Body of pancreas (tissue), 4 donors: ENCODE results near the gene NUDT22. TPM values are rescaled to one million over a fixed set of nuclear protein-coding genes. Genes with fewer than 3 reads are reported as not detected.

ENCODE experiments used
- ATAC-seq: fragments of 150-250 bp; one replicate; pipeline ENCODE4 v1.9.1; 2016
- DNase-seq, 4 donors: peaks; one replicate each; pipeline ENCODE4 v3.0.0-alpha.2; 2019
- H3K27ac ChIP-seq, 4 donors: fragments of 200-600 bp; sonication (generic); 1 replicate in 3 of 4; 2 replicates in 1 of 4; pipeline versions ENCODE4 v1.5.1 to v1.6.1; 2016 to 2019; ENCODE audit warnings: mild to moderate bottlenecking in 1 of 4, mixed read lengths in 1 of 4, moderate library complexity in 1 of 4
- H3K27me3 ChIP-seq, 2 donors: fragments of 200-600 bp; sonication (generic); one replicate each; pipeline ENCODE4 v1.6.0; 2016; ENCODE audit warnings: mild to moderate bottlenecking in 1 of 2
- H3K36me3 ChIP-seq, 2 donors: fragments of 200-600 bp; sonication (generic); replicated peaks in 1 of 2; 2 replicates each; pipeline ENCODE4 v1.5.1; 2016; ENCODE audit warnings: low read depth in 2 of 2; ENCODE audit not compliant: insufficient read depth in 1 of 2
- H3K4me1 ChIP-seq: fragments of 200-600 bp; sonication (generic); one replicate; pipeline ENCODE4 v1.6.0; 2016
- H3K4me3 ChIP-seq, 2 donors: fragments of 200-600 bp; sonication (generic); 1 replicate in 1 of 2; 2 replicates in 1 of 2; pipeline ENCODE4 v1.5.1; 2016 to 2019
- H3K9me3 ChIP-seq, 3 donors: fragments of 200-600 bp; sonication (generic); 1 replicate in 2 of 3; 2 replicates in 1 of 3; pipeline ENCODE4 v1.5.1; 2016
- POLR2A ChIP-seq, 3 donors: fragments of 450-650 bp; IDR thresholded peaks; one replicate each; pipeline ENCODE4 v1.6.1; 2016; ENCODE audit warnings: antibody characterized with exemption in 3 of 3, mild to moderate bottlenecking in 2 of 3
- WGBS, 2 donors: methylation state at CpG; one replicate each; pipeline ENCODE4 v1.1.5; 2017; 5-methylcytosine and 5-hydroxymethylcytosine counted together
- intact Hi-C: fragments of 100-400 bp; cut with DNase I; formaldehyde crosslinking; loops from one replicate; pipeline ENCODE4 v1.15.1; 2023
- total RNA-seq, 2 donors: library from RNA; depleted of rRNA; stranded (reverse); fragments of >200 nt; gene quantifications; one replicate each; pipeline ENCODE4 v1.1.0, GENCODE V29; 2016
- TF ChIP-seq, protein P1 (sequence below), 7 experiments: fragments of 450-650 bp in 4 of 7; fragments of 200-600 bp in 3 of 7; sonication (generic) in 3 of 7; IDR thresholded peaks; one replicate each; pipeline ENCODE4 v1.5.1; 2016 to 2019; ENCODE audit warnings: antibody characterized with exemption in 7 of 7

NUDT22 gene
- total RNA-seq, 2 donors from 2014 or later, result 45.9 to 73.5 TPM

DNA sequence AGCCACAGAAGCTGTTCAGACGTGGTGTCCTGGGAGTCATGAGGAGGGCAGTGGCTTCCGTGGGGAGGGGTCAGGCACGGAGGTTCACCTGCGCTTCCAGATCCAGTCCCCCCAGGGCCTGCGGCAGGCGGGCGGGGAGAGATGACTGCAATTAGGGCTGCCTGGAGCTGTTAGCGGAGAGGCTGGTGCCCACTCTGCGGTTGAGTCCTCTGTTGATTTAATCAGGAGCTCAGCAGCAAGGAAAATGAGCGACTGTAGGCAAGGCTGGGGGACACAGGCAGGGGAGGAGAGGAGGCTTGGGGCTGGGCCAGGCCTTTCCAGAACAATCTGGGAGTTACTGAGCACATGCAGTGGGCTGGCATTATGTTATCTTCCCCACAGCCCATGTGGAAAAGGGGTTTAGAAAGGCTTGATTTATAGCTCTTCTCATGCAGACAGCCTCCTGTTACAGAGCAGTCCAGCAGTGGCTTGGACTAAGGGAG is 38.3 kb downstream of the NUDT22 start:
- H3K36me3 ChIP-seq, result no peaks in the 10 kb centered on the region
- 93 to 94% methylated on average over 3 to 10 of the region's 10 CpGs for WGBS, 2 donors
- intact Hi-C loops, result no loop called here

DNA sequence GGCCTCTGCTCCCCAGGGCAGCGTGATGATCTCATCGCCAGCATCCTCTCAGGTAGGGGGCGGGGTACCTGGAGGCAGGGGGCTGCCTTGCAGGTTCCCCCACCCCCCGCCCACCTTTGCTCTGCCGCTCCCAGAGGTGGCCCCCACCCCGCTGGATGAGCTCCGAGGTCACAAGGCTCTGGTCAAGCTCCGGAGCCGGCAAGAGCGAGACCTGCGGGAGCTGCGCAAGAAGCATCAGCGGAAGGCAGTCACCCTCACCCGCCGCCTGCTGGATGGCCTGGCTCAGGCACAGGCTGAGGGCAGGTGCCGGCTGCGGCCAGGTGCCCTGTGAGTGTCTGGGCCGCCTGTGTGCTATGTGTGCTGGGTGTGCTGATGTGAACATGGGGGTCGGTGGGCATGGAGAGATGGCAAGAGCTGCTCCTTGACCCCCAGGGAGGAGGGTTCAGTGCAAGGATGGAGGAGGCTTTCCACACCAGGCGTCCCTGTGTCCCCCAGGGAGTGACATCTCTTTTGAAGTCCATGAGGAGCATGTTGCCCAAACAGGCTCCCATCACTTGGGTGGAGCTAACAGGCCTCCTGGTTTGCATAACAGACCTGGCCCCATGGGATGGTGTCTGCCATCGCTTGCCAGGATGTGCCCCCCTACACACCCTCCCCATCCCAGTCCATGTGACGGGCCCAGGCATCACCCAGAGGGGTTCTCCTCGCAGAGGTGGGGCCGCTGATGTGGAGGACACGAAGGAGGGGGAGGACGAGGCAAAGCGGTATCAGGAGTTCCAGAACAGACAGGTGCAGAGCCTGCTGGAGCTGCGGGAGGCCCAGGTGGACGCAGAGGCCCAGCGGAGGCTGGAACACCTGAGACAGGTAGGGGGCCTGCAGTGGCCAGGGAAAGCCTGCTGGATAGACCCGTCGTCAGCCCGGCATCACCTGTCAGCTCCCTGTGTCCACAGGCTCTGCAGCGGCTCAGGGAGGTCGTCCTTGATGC is 39.4 kb downstream of the NUDT22 start:
- no peaks in the 10 kb centered on the region for H3K27me3 ChIP-seq
- ATAC-seq (no peak), DNase-seq (no peak)
- intact Hi-C loops, result no loop called here
- WGBS, 2 donors, result 87 to 93% methylated on average over 18 to 29 of the region's 35 CpGs
- H3K36me3 ChIP-seq, result no peaks in the 10 kb centered on the region
- peaks cover 18% of the 10 kb centered on the region for H3K4me1 ChIP-seq
- no peaks in the 10 kb centered on the region for H3K9me3 ChIP-seq
- TF ChIP-seq, protein P1, sequence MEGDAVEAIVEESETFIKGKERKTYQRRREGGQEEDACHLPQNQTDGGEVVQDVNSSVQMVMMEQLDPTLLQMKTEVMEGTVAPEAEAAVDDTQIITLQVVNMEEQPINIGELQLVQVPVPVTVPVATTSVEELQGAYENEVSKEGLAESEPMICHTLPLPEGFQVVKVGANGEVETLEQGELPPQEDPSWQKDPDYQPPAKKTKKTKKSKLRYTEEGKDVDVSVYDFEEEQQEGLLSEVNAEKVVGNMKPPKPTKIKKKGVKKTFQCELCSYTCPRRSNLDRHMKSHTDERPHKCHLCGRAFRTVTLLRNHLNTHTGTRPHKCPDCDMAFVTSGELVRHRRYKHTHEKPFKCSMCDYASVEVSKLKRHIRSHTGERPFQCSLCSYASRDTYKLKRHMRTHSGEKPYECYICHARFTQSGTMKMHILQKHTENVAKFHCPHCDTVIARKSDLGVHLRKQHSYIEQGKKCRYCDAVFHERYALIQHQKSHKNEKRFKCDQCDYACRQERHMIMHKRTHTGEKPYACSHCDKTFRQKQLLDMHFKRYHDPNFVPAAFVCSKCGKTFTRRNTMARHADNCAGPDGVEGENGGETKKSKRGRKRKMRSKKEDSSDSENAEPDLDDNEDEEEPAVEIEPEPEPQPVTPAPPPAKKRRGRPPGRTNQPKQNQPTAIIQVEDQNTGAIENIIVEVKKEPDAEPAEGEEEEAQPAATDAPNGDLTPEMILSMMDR (IDR thresholded peaks at IDR 0.05), result no peak
- TF ChIP-seq POLR2A (IDR thresholded peaks at IDR 0.05), result no peak
- no peak overlapping the region for H3K27ac ChIP-seq
- no peak overlapping the region for H3K4me3 ChIP-seq

More for the DNA sequence above, 38.3 kb downstream of the NUDT22 start:
- ATAC-seq (no peak), DNase-seq (no peak)
- Histone ChIP-seq H3K27me3 (no peaks in the 10 kb centered on the region), H3K4me3 (no peak overlapping the region), H3K27ac (no peak overlapping the region), H3K4me1 (peaks cover 18% of the 10 kb centered on the region), H3K9me3 (no peaks in the 10 kb centered on the region)
- TF ChIP-seq, protein P1 (IDR thresholded peaks at IDR 0.05), result no peak
- TF ChIP-seq POLR2A (IDR thresholded peaks at IDR 0.05), result no peak

DNA sequence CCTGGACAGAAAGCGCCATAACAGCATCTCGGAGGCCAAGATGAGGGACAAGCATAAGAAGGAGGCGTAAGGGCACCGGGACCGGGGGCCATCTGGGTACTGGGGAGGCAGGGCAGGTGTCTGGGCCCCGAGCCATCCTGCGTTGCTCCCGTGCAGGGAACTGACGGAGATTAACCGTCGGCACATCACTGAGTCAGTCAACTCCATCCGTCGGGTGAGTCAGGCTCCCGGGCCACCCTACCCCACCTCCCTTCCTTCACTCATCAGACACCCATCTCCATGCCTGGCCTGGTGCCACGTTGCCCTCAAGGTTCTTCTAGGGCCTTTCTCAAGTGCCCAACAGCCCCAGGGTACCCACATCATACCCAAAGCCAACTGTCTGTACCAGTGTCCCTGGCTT is 40.3 kb downstream of the NUDT22 start:
- DNase-seq, result no peak
- Histone ChIP-seq H3K36me3 (no peaks in the 10 kb centered on the region), H3K9me3 (no peaks in the 10 kb centered on the region), H3K4me1 (peaks cover 18% of the 10 kb centered on the region), H3K27me3 (no peaks in the 10 kb centered on the region), H3K27ac (no peak overlapping the region), H3K4me3 (no peak overlapping the region)
- intact Hi-C loops, result no loop called here
- 72 to 79% methylated on average over 9 to 11 of the region's 15 CpGs for WGBS, 2 donors
- no peak for ATAC-seq
- TF ChIP-seq, protein P1 (IDR thresholded peaks at IDR 0.05), result no peak
- TF ChIP-seq POLR2A (IDR thresholded peaks at IDR 0.05), result no peak

DNA sequence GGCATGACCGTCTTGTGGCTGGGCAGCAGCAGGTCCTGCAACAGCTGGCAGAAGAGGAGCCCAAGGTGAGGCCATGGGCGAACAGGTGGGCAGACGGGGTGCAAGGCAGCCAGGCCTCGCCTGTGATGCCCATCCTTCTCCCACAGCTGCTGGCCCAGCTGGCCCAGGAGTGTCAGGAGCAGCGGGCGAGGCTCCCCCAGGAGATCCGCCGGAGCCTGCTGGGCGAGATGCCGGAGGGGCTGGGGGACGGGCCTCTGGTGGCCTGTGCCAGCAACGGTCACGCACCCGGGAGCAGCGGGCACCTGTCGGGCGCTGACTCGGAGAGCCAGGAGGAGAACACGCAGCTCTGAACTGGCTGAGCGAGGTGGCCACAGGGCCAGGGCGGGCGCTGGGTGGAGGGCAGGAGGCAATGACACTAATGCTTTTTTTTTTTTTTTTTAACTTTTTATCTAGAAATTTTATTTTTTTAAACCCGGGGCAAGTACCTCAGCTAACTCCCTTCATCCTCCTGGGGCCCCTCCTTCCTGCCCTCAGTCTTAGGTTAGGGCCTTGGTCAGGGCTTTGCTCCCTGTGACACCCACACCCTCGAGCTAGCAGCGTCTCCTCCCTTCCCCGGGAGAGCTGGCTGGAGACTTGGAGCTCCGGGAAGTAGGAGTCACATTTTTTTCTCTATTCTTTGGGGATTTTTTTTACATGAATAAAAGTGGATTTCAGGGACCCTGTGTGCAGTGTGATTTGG is 41.3 kb downstream of the NUDT22 start:
- TF ChIP-seq, protein P1 (IDR thresholded peaks at IDR 0.05), result no peak
- no peak for TF ChIP-seq POLR2A (IDR thresholded peaks at IDR 0.05)
- Histone ChIP-seq H3K9me3 (no peaks in the 10 kb centered on the region), H3K36me3 (no peaks in the 10 kb centered on the region), H3K27ac (peak overlapping the region in 2 of 4 donors; percentile 95 to 98), H3K4me3 (no peak overlapping the region), H3K4me1 (peaks cover 28% of the 10 kb centered on the region), H3K27me3 (no peaks in the 10 kb centered on the region)
- DNase-seq (no peak), ATAC-seq (no peak)
- intact Hi-C loops, result no loop called here
- WGBS, 2 donors, result 85 to 89% methylated on average over 23 to 25 of the region's 27 CpGs
